ENCODE data around the gene STRC.
"Not testable (repeated sequence)": the region's sequence is repeated elsewhere in the genome, so short reads cannot be mapped to it uniquely, and the experiment has no call there.

- not testable (repeated sequence) for TF ChIP-seq CTCF, POLR2A (IDR thresholded peaks at IDR 0.05)
Measured at GRCh38 chr15:43574607-43575006, 44.0 kb downstream of the STRC start.
